ENCODE measurements around the gene COTL1. TPM values are rescaled to one million over a fixed set of nuclear protein-coding genes. Genes with fewer than 3 reads are reported as not detected.

COTL1 gene
- total RNA-seq, 1 experiment from 2014 or later = 102 TPM

- TF ChIP-seq USF2 (CRISPR knock-in tag; IDR thresholded peaks at IDR 0.05) (no peak), FOXJ3 (CRISPR knock-in tag; IDR thresholded peaks at IDR 0.05; ENCODE audit: borderline replicate concordance) (no peak)
These were observed 23.8 kb downstream of the COTL1 start (continued) for GRCh38 chr16:84593825-84594724.

GRCh38 chr16:84592718-84593117 lies 25.2 kb downstream of the COTL1 start:
- Mint-ChIP-seq H3K27ac (peak overlapping the region; percentile 32), H3K9me3 (no peaks in the 10 kb centered on the region), H3K4me1 (peaks cover 34% of the 10 kb centered on the region), H3K4me3 (no peak overlapping the region), H3K36me3 (peaks cover 27% of the 10 kb centered on the region), H3K27me3 (ENCODE audit: low read depth) (no peaks in the 10 kb centered on the region)
- DNase-seq (ENCODE audit: low spot score) = no peak
- CTCF ChIA-PET = interaction anchor here (0.6 to 1.6 kb wide), 2 partner anchors 81 to 134 kb away, joined by 3 to 8 read pairs; no protein-coding TSS in a partner anchor
- POLR2A ChIA-PET = interaction anchor here (0.7 kb wide), 1 partner anchor 10 kb away, joined by 4 read pairs; no protein-coding TSS in a partner anchor
- no peak for ATAC-seq
- TF ChIP-seq ZNF512 (CRISPR knock-in tag; IDR thresholded peaks at IDR 0.05; ENCODE audit: borderline replicate concordance) (no peak), CBFB (CRISPR knock-in tag; IDR thresholded peaks at IDR 0.05; ENCODE audit: low read depth) (no peak), FOXK1 (CRISPR knock-in tag; IDR thresholded peaks at IDR 0.05) (no peak), NR2C2 (CRISPR knock-in tag; IDR thresholded peaks at IDR 0.05) (no peak), ETV6 (CRISPR knock-in tag; IDR thresholded peaks at IDR 0.05) (no peak), CDX4 (CRISPR knock-in tag; IDR thresholded peaks at IDR 0.05; ENCODE audit: borderline replicate concordance) (no peak), ZBTB21 (CRISPR knock-in tag; IDR thresholded peaks at IDR 0.05; ENCODE audit: borderline replicate concordance) (no peak), ESRRA (CRISPR knock-in tag; IDR thresholded peaks at IDR 0.05; ENCODE audit: borderline replicate concordance) (no peak)

GRCh38 chr16:84589975-84590719 lies 27.7 kb downstream of the COTL1 start:
- peaks cover 35% of the 10 kb centered on the region for H3K4me1 Mint-ChIP-seq
- CTCF ChIA-PET = no interaction called here
- ATAC-seq (no peak), DNase-seq (ENCODE audit: low spot score) (no peak)
- H3K27ac Mint-ChIP-seq = no peak overlapping the region; the same call in 1 of the 2 replicates
- H3K9me3 Mint-ChIP-seq = no peaks in the 10 kb centered on the region
- TF ChIP-seq NR3C1 (CRISPR knock-in tag; conservative IDR thresholded peaks at IDR 0.05; ENCODE audit: low read depth) (no peak), ESRRA (CRISPR knock-in tag; IDR thresholded peaks at IDR 0.05; ENCODE audit: borderline replicate concordance) (0 out of 2 replicates have a peak, but pooled peaks have one; percentile 43)
- POLR2A ChIA-PET = no interaction called here
- H3K36me3 Mint-ChIP-seq = peaks cover 22% of the 10 kb centered on the region
- no peak overlapping the region for H3K4me3 Mint-ChIP-seq
- H3K27me3 Mint-ChIP-seq (ENCODE audit: low read depth) = no peaks in the 10 kb centered on the region

- no peak overlapping the region for H3K4me3 Mint-ChIP-seq
- ATAC-seq (no peak), DNase-seq (ENCODE audit: low spot score) (no peak)
- no peak overlapping the region for H3K27ac Mint-ChIP-seq
- no peaks in the 10 kb centered on the region for H3K27me3 Mint-ChIP-seq (ENCODE audit: low read depth)
- no peaks in the 10 kb centered on the region for H3K9me3 Mint-ChIP-seq
- TF ChIP-seq OVOL2 (CRISPR knock-in tag; IDR thresholded peaks at IDR 0.05; ENCODE audit: borderline replicate concordance) (no peak), FOXP1 (CRISPR knock-in tag; IDR thresholded peaks at IDR 0.05; ENCODE audit: borderline replicate concordance) (no peak), ZNF121 (CRISPR knock-in tag; IDR thresholded peaks at IDR 0.05) (peak; percentile 78; the same call in 1 of the 2 replicates), ZNF425 (CRISPR knock-in tag; conservative IDR thresholded peaks at IDR 0.05) (no peak)
- ChIA-PET POLR2A (no interaction called here), CTCF (no interaction called here)
- H3K36me3 Mint-ChIP-seq = peaks cover 22% of the 10 kb centered on the region
- peaks cover 23% of the 10 kb centered on the region for H3K4me1 Mint-ChIP-seq
These were observed 28.9 kb downstream of the COTL1 start for GRCh38 chr16:84588991-84589390.

Data from WTC11 (cell line).